ENCODE data around the gene DMBT1. TPM values are rescaled to one million over a fixed set of nuclear protein-coding genes. Genes with fewer than 3 reads are reported as not detected.

The DMBT1 gene
- total RNA-seq, 1 experiment from 2014 or later = 0.62 TPM

DNA sequence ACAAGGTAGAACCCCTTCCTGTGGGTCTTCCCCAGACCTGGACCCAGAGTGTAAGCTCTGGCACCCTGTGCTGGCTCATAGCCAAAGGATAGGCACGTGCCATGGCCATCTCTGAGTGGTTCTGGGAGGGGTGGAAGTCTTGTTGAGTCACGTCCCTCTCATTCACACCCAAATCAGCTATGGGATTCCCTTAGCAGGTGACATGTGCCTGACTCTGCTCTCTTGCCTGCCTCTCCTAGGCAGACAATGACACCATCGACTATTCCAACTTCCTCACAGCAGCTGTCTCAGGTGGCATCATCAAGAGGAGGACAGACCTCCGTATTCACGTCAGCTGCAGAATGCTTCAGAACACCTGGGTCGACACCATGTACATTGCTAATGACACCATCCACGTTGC lies 79.2 kb downstream of the DMBT1 start:
- no TSS peak for BruUV-seq (replicated peaks)
- Histone ChIP-seq H3K27ac (ENCODE audit: low read length) (no peak overlapping the region), H3K4me3 (ENCODE audit: low read length) (no peak overlapping the region), H3F3A (ENCODE audit: low read length, unreplicated experiment) (no peaks in the 10 kb centered on the region), H3K4me2 (ENCODE audit: low read length) (no peak overlapping the region), H4K20me1 (ENCODE audit: low read length) (no peaks in the 10 kb centered on the region), H3K9me2 (replicated peaks; ENCODE audit: low read length) (no peaks in the 10 kb centered on the region), H3K9ac (ENCODE audit: low read length) (no peak overlapping the region), H3K9me3 (ENCODE audit: low read length) (no peaks in the 10 kb centered on the region), H2AFZ (ENCODE audit: low read length) (no peak overlapping the region), H3K79me2 (ENCODE audit: low read length) (no peaks in the 10 kb centered on the region), H3K4me1 (ENCODE audit: insufficient read depth, low read length) (no peaks in the 10 kb centered on the region), H3K27me3 (ENCODE audit: low read length) (no peaks in the 10 kb centered on the region), H3K36me3 (ENCODE audit: low read depth, low read length) (no peaks in the 10 kb centered on the region)
- ChIA-PET CTCF (no interaction called here), POLR2A (ENCODE audit: unreplicated experiment) (no interaction called here)
- ATAC-seq = no peak
- TF ChIP-seq, protein P1, sequence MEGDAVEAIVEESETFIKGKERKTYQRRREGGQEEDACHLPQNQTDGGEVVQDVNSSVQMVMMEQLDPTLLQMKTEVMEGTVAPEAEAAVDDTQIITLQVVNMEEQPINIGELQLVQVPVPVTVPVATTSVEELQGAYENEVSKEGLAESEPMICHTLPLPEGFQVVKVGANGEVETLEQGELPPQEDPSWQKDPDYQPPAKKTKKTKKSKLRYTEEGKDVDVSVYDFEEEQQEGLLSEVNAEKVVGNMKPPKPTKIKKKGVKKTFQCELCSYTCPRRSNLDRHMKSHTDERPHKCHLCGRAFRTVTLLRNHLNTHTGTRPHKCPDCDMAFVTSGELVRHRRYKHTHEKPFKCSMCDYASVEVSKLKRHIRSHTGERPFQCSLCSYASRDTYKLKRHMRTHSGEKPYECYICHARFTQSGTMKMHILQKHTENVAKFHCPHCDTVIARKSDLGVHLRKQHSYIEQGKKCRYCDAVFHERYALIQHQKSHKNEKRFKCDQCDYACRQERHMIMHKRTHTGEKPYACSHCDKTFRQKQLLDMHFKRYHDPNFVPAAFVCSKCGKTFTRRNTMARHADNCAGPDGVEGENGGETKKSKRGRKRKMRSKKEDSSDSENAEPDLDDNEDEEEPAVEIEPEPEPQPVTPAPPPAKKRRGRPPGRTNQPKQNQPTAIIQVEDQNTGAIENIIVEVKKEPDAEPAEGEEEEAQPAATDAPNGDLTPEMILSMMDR (conservative IDR thresholded peaks at IDR 0.05; ENCODE audit: low read depth, low read length) = no peak
- no peak for TF ChIP-seq EZH2 (IDR thresholded peaks at IDR 0.05; ENCODE audit: low read length, unreplicated experiment)
- no peak for TF ChIP-seq EZH2phosphoT487 (IDR thresholded peaks at IDR 0.05; ENCODE audit: borderline replicate concordance, low read length)
- DNase-seq = no peak
- intact Hi-C loops (cut with micrococcal nuclease) = no loop called here

DNA sequence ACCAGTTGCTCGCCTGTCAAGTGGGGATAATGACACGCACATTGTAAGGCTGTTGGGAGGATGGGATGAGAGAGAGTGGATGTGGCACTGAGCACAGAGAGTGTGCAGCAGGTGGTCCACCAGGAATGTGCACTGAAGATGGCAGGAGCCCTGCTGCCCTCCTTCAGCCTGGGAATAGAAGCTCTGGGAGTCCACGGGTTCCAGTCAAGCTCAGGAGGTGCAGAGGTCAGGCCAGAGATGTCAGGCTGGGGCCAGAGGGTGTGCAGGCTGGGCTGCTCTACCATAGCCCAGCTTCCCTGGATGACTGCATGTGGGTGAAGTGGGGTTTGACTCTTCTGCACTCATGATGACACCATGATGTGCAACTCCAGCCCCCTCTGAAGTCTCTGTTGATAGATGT lies 80.4 kb downstream of the DMBT1 start:
- no peaks in the 10 kb centered on the region for H3K9me2 ChIP-seq (replicated peaks; ENCODE audit: low read length)
- H2AFZ ChIP-seq (ENCODE audit: low read length) = no peak overlapping the region
- H3K4me2 ChIP-seq (ENCODE audit: low read length) = no peak overlapping the region
- no peaks in the 10 kb centered on the region for H3K36me3 ChIP-seq (ENCODE audit: low read depth, low read length)
- no peaks in the 10 kb centered on the region for H4K20me1 ChIP-seq (ENCODE audit: low read length)
- H3K27me3 ChIP-seq (ENCODE audit: low read length) = no peaks in the 10 kb centered on the region
- no peak overlapping the region for H3K4me3 ChIP-seq (ENCODE audit: low read length)
- DNase-seq (no peak), ATAC-seq (no peak)
- H3K9ac ChIP-seq (ENCODE audit: low read length) = no peak overlapping the region
- ChIA-PET POLR2A (ENCODE audit: unreplicated experiment) (no interaction called here), CTCF (no interaction called here)
- intact Hi-C loops (cut with micrococcal nuclease) = no loop called here
- H3F3A ChIP-seq (ENCODE audit: low read length, unreplicated experiment) = no peaks in the 10 kb centered on the region
- H3K4me1 ChIP-seq (ENCODE audit: insufficient read depth, low read length) = no peaks in the 10 kb centered on the region
- no TSS peak for BruUV-seq (replicated peaks)
- no peak for TF ChIP-seq EZH2phosphoT487 (IDR thresholded peaks at IDR 0.05; ENCODE audit: borderline replicate concordance, low read length)
- TF ChIP-seq, protein P1 (conservative IDR thresholded peaks at IDR 0.05; ENCODE audit: low read depth, low read length) = no peak
- no peak for TF ChIP-seq EZH2 (IDR thresholded peaks at IDR 0.05; ENCODE audit: low read length, unreplicated experiment)
- no peaks in the 10 kb centered on the region for H3K9me3 ChIP-seq (ENCODE audit: low read length)
- H3K79me2 ChIP-seq (ENCODE audit: low read length) = no peaks in the 10 kb centered on the region
- H3K27ac ChIP-seq (ENCODE audit: low read length) = no peak overlapping the region

GRCh38 chr10:122642726-122643605 lies 82.4 kb downstream of the DMBT1 start:
- no TSS peak for BruUV-seq (replicated peaks)
- ATAC-seq = no peak
- CTCF ChIA-PET = no interaction called here
- Histone ChIP-seq H3K9me2 (replicated peaks; ENCODE audit: low read length) (no peaks in the 10 kb centered on the region), H3K27ac (ENCODE audit: low read length) (no peak overlapping the region), H2AFZ (ENCODE audit: low read length) (no peak overlapping the region), H3K4me3 (ENCODE audit: low read length) (no peak overlapping the region), H3K9me3 (ENCODE audit: low read length) (no peaks in the 10 kb centered on the region), H3K4me2 (ENCODE audit: low read length) (no peak overlapping the region), H3K9ac (ENCODE audit: low read length) (no peak overlapping the region), H3K79me2 (ENCODE audit: low read length) (no peaks in the 10 kb centered on the region), H3K27me3 (ENCODE audit: low read length) (no peaks in the 10 kb centered on the region), H3K4me1 (ENCODE audit: insufficient read depth, low read length) (no peaks in the 10 kb centered on the region), H4K20me1 (ENCODE audit: low read length) (no peaks in the 10 kb centered on the region), H3K36me3 (ENCODE audit: low read depth, low read length) (no peaks in the 10 kb centered on the region), H3F3A (ENCODE audit: low read length, unreplicated experiment) (no peaks in the 10 kb centered on the region)
- TF ChIP-seq, protein P1 (conservative IDR thresholded peaks at IDR 0.05; ENCODE audit: low read depth, low read length) = no peak
- no peak for TF ChIP-seq EZH2 (IDR thresholded peaks at IDR 0.05; ENCODE audit: low read length, unreplicated experiment)
- no peak for TF ChIP-seq EZH2phosphoT487 (IDR thresholded peaks at IDR 0.05; ENCODE audit: borderline replicate concordance, low read length)
- POLR2A ChIA-PET (ENCODE audit: unreplicated experiment) = no interaction called here
- no peak for DNase-seq
- intact Hi-C loops (cut with micrococcal nuclease) = no loop called here

Data from PC-3 (cell line).